Activated CD8-positive, alpha-beta memory T cell treated with anti-CD3 and anti-CD28 coated beads, Interleukin-2, amount 50 U/mL, for 24 hours (primary cell): ENCODE data around the gene B3GNT3.

Source experiments
- DNase-seq: peaks from one replicate; pipeline ENCODE4 v3.0.0-alpha.2; 2020; ENCODE audit errors: extremely low read depth

The B3GNT3 gene

GRCh38 chr19:17860331-17860992 is 65.5 kb downstream of the B3GNT3 start:
- DNase-seq, result no peak

DNA sequence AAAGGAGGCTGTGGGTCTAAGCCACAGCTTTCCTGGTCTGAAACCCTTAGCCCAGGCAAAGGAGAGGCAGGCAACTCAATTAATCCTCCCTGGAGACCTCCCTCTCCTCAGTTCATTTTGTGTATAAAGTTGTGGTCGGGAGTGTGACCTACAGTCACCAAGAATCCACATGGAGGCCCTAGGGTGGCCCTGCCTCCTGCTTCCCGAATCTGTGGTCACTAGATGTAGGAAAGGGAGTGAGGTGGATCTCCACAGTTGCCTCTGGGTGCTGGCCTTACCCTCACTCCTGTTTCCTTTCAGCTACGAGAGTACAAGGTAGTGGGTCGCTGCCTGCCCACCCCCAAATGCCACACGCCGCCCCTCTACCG is 66.0 kb downstream of the B3GNT3 start:
- no peak for DNase-seq

GRCh38 chr19:17861542-17862402 is 66.8 kb downstream of the B3GNT3 start:
- no peak for DNase-seq

GRCh38 chr19:17862711-17863519 is 68.0 kb downstream of the B3GNT3 start:
- no peak for DNase-seq
